Activated T-cell treated with anti-CD3 and anti-CD28 coated beads, Interleukin-2, amount 50 U/mL, for 72 hours (primary cell): ENCODE measurements around the gene GATAD2B. TPM values are rescaled to one million over a fixed set of nuclear protein-coding genes. Genes with fewer than 3 reads are reported as not detected.

Experiments
- ATAC-seq, 2 donors: fragments of 150-1000 bp; cut with Tn5 transposase; replicated peaks in 1 of 2; 2 replicates each; pipeline ENCODE4 v1.10.0; 2021; ENCODE audit warnings: moderate library complexity in 2 of 2, mild to moderate bottlenecking in 1 of 2
- DNase-seq, 2 donors: peaks; one replicate each; pipeline ENCODE4 v3.0.0; 2021 to 2022; ENCODE audit warnings: mixed read lengths in 1 of 2
- H3K27ac Mint-ChIP-seq: one replicate; pipeline ENCODE4 v1.8.0; 2022; ENCODE audit warnings: mild to moderate bottlenecking, moderate library complexity, mixed read lengths
- H3K27me3 Mint-ChIP-seq: one replicate; pipeline ENCODE4 v1.8.0; 2022; ENCODE audit warnings: low read depth, mixed read lengths
- H3K36me3 Mint-ChIP-seq, 2 donors: one replicate each; pipeline ENCODE4 v1.8.0; 2022; ENCODE audit warnings: mixed read lengths in 2 of 2, mild to moderate bottlenecking in 1 of 2; ENCODE audit not compliant: insufficient read depth in 2 of 2
- H3K4me1 Mint-ChIP-seq: one replicate; pipeline ENCODE4 v1.8.0; 2022; ENCODE audit warnings: low read depth, mixed read lengths
- H3K4me3 Mint-ChIP-seq, 2 donors: one replicate each; pipeline ENCODE4 v1.8.0; 2022; ENCODE audit warnings: mild to moderate bottlenecking in 2 of 2, mixed read lengths in 2 of 2, moderate library complexity in 2 of 2
- H3K9me3 Mint-ChIP-seq, 2 donors: one replicate each; pipeline ENCODE4 v1.8.0; 2022; ENCODE audit warnings: mixed read lengths in 2 of 2
- total RNA-seq, 2 donors: library from RNA; stranded (reverse); gene quantifications; one replicate each; pipeline ENCODE4 v1.2.3, GENCODE V29; 2022

GATAD2B gene
- total RNA-seq, 2 donors from 2014 or later, result 87.4 to 106 TPM

DNA sequence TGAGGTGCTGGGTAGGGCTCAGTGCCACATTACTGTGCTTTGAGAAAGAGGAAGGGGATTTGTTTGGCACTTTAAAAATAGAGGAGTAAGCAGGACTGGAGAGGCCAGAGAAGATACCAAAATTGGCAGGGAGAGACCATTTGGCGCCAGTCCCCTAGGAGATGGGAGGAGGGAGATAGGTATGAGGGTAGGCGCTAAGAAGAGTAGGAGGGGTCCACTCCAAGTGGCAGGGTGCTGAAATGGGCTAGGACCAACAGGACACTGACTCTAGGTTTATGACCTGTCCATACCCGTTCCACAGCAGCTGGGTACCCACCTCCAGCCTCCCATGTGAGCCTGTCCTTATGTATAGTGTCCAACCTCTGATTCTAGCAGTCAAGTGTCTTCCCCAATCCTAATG lies 36.7 kb upstream of the GATAD2B start:
- H3K4me3 Mint-ChIP-seq, result no peak overlapping the region

DNA sequence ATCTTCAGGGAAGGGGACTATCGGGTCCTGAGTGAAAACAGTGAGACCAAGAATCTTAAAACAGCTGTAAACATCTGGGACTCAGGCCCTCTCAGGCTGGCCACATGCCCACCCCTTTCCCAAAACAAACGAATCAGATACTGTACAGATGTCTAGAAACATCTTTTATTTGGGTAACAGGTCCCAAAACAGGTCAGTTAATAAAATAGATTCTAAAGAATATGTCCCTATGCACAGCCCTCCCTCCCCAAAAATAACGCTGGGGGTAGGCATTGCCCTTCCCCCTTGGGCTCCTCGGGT lies 36.1 kb upstream of the GATAD2B start:
- Mint-ChIP-seq H3K9me3 (no peaks in the 10 kb centered on the region), H3K27me3 (no peaks in the 10 kb centered on the region), H3K4me3 (peak overlapping the region; percentile 97 to 98), H3K27ac (peak overlapping the region; percentile 93), H3K4me1 (peaks cover 65% of the 10 kb centered on the region), H3K36me3 (peaks cover 8 to 10% of the 10 kb centered on the region in 2 donors)
- no peak for ATAC-seq
- no peak for DNase-seq

More for the DNA sequence above, 36.7 kb upstream of the GATAD2B start:
- Mint-ChIP-seq H3K27ac (no peak overlapping the region), H3K9me3 (no peaks in the 10 kb centered on the region), H3K4me1 (peaks cover 65% of the 10 kb centered on the region), H3K27me3 (no peaks in the 10 kb centered on the region), H3K36me3 (peaks cover 4 to 6% of the 10 kb centered on the region in 2 donors)
- DNase-seq (no peak), ATAC-seq (no peak)

DNA sequence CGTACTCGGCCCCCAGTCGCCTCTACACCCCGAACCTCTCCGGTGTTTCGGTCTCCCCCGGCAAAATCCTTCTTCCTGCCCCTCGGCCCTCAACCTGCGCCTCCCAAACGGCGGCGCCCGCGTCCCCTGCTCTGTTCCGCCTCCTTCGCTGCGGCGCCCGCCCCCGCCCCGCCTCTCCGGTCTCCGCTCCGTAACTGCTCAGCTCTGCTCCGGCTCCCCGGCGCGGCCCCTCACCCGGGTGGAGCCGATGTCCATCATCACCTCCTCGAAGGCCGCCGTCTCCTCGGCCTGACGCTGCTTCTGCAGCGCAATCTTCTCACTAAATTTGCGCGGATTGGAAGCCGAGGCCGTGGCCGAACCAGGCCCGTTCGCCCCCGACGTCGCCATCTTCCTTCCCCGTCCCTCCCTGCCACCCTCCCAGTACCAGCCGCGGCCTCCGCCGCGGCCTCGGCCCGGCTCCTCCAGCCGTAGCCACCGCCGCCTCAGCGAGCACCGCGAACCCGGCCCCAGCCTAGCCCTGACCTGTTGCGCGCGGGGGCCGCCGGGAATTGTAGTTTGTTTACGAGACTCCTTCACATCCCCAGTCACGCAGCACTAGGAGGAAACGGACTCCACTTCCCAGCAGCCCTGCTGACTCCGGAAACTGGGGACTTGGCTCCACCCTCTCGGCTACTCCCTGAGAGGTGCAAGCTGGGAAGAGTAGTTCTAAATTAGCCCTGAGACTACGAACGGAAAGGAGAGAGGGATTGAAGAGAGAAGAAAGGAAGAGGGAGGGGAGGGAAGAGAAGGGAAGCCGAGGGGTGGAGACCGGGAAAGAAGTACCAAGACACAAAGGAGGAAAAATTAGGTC lies 35.6 kb upstream of the GATAD2B start, which contains the start of gene CRTC2:
CRTC2 (minus strand) TSS at position 502 of the 850 bp plus-strand sequence; CDS start at position 387, 115 bp downstream.
- H3K4me3 Mint-ChIP-seq, result peak within 1 kb of the TSS; percentile 97 to 98
- peak; percentile 97 to 99 for DNase-seq
- H3K9me3 Mint-ChIP-seq, result no peaks in the 10 kb centered on the region
- H3K4me1 Mint-ChIP-seq, result peaks cover 62% of the 10 kb centered on the region
- ATAC-seq, result peak; percentile 88 to 92
- no peaks in the 10 kb centered on the region for H3K27me3 Mint-ChIP-seq
- peaks cover 9 to 10% of the 10 kb centered on the region in 2 donors for H3K36me3 Mint-ChIP-seq
- peak within 1 kb of the TSS; percentile 93 for H3K27ac Mint-ChIP-seq

DNA sequence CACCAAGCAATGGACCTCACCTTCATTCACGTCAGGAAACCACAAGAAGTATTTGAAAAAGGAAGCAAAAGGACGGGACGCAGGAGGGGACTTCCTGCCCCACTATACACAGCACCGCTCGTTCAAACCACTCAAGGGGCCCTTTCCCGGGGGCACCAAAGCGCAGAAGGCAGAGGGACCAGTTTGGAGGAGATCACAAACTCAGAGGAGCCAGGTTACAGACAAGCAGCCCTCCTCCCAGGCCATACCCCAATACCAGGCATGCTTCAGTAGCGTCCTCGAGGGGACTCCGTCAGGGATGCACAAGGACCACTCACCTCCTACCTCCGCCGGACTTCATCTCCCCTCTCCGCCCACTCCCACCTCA lies 35.0 kb upstream of the GATAD2B start:
- DNase-seq, result peak; percentile 50
- peak overlapping the region; percentile 97 to 98 for H3K4me3 Mint-ChIP-seq
- H3K36me3 Mint-ChIP-seq, result peaks cover 9 to 10% of the 10 kb centered on the region in 2 donors
- ATAC-seq, result peak; percentile 20 to 32
- H3K9me3 Mint-ChIP-seq, result no peaks in the 10 kb centered on the region
- no peaks in the 10 kb centered on the region for H3K27me3 Mint-ChIP-seq
- H3K27ac Mint-ChIP-seq, result peak overlapping the region; percentile 93
- peaks cover 61% of the 10 kb centered on the region for H3K4me1 Mint-ChIP-seq

DNA sequence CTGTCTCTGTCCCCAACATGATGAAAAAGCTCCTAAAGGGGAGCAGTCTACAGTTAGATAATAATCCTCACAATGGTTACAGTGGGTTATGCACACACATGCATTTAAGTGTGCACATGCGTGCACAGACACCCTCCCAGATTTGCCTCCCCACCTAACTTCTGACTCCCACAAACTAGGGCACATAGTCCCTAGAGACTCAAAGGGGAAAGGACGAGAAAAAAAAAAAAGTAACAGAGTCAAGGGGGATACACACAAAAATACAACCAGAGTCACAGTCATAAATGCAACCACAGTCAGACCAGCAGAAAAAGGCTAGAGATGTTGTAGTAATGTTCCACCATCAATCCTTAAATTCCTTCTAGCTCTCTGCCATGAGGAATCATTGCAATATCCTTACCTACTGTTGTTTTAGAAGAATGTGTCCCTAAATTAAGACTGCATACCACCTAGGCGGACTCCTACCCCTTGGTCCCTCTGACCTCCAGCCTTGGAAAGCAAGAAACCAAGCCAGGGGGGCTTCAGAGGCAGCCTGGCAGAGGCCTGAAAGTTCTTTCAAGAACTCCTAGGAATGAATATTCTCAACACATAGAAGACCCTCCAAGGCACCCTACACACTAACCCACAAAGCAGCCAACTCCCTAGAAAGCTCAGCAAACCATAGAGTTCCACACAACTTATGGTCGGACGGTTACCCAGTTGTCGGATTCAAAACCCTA lies 34.4 kb upstream of the GATAD2B start:
- no peak for DNase-seq
- Mint-ChIP-seq H3K27me3 (no peaks in the 10 kb centered on the region), H3K36me3 (peaks cover 9 to 14% of the 10 kb centered on the region in 2 donors), H3K4me3 (peak overlapping the region; percentile 97 to 98), H3K4me1 (peaks cover 56% of the 10 kb centered on the region), H3K9me3 (no peaks in the 10 kb centered on the region), H3K27ac (peak overlapping the region; percentile 93)
- ATAC-seq, result no peak

DNA sequence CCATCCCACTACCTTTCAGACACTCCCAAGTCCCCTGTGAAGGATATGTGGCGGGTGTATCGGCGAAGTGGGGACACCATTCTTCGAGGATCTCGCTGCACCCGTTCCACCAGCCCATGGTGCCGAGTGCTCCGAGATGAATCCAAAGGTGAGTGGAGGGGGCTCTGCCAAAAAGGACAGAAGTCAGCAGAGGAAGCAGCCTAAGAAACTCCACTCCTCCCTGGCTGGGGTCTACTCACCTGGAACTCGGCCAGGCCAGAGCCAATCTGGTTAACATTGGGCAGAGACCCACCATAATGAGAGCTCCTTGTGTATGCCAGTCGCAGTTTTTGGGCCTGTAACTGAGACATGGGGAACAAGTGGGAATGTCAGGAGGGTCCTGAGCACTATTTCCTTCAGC lies 32.1 kb upstream of the GATAD2B start:
- no peaks in the 10 kb centered on the region for H3K9me3 Mint-ChIP-seq

DNA sequence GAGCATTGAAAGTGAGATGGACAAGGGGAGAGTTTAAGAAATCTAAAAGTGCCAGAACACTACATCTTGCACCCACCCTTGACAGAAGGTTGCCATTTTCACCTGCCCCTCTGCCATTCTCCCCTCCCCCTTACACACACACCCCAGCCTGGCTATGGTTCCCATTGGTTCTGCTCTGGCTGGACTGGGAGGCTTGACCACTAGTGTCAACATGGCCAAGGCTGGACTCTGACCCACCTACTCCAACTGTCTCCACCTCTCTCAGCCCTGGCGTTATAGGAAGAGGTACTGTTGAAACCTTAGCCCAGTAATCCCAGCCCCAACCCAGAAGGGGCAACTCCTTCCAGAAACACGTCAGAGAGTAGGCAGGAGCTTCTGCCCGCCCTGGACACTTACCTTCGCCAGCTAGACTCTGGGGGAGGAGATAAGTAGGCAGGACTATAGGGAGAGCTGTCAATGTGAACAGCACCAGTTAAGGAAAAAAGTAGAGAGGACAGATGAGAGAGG lies 31.1 kb upstream of the GATAD2B start:
- Mint-ChIP-seq H3K27ac (peak overlapping the region; percentile 13), H3K36me3 (peaks cover 18 to 19% of the 10 kb centered on the region in 2 donors), H3K9me3 (no peaks in the 10 kb centered on the region), H3K4me1 (peaks cover 38% of the 10 kb centered on the region), H3K4me3 (peak overlapping the region; percentile 39 to 58), H3K27me3 (no peaks in the 10 kb centered on the region)
- DNase-seq (no peak), ATAC-seq (no peak)

More for the DNA sequence above, 32.1 kb upstream of the GATAD2B start:
- peak overlapping the region in 1 of 2 donors; percentile 21 for H3K4me3 Mint-ChIP-seq
- peaks cover 18 to 19% of the 10 kb centered on the region in 2 donors for H3K36me3 Mint-ChIP-seq
- ATAC-seq (no peak), DNase-seq (no peak)
- H3K4me1 Mint-ChIP-seq, result peaks cover 47% of the 10 kb centered on the region
- H3K27ac Mint-ChIP-seq, result no peak overlapping the region
- H3K27me3 Mint-ChIP-seq, result no peaks in the 10 kb centered on the region

DNA sequence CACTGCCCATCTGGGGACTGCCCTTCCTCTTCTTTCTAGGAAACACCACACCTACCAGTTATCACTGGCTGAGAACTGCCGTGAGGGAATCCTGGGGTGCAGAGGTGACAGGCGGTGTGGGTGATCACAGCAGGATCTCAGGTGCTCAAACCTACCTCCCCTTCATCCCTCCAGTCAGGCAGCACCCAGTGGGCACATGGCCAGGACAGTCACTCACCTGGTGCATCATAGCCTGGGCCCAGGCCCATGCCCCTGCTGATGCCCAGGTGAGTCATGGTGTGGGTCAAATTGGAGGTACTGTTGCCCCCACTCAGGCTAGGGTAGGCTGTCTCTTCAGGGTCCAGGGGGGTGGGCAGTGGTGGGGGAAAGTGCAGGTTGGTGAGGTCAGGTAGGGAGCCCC lies 29.0 kb upstream of the GATAD2B start:
- peak overlapping the region; percentile 83 for H3K27ac Mint-ChIP-seq
- no peak overlapping the region for H3K4me3 Mint-ChIP-seq
- DNase-seq, result no peak
- ATAC-seq, result no peak
- no peaks in the 10 kb centered on the region for H3K27me3 Mint-ChIP-seq
- no peaks in the 10 kb centered on the region for H3K9me3 Mint-ChIP-seq
- peaks cover 14 to 17% of the 10 kb centered on the region in 2 donors for H3K36me3 Mint-ChIP-seq
- H3K4me1 Mint-ChIP-seq, result peaks cover 33% of the 10 kb centered on the region

DNA sequence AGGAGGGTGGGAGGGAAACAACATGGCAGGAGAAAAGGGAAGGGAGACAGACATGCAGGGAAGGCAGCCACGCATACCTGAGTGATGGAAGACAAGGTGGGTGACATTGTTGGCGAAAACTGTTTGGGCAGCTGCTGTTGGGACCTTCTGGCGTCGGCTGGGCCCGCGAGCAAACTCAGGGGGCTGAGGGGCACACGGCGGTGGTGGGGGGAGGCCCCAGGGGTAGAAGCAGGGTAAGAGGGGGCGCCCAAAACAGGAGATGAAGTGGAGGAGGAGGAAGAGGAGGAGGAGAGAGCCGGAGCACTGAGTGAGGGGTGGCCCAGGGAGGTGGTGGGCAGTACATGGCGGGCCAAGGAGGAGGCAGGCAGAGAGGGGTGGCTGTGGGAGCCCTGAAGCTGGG lies 28.4 kb upstream of the GATAD2B start:
- Mint-ChIP-seq H3K4me1 (peaks cover 30% of the 10 kb centered on the region), H3K27ac (no peak overlapping the region), H3K36me3 (peaks cover 14 to 18% of the 10 kb centered on the region in 2 donors), H3K9me3 (no peaks in the 10 kb centered on the region), H3K4me3 (no peak overlapping the region), H3K27me3 (no peaks in the 10 kb centered on the region)
- no peak for ATAC-seq
- DNase-seq, result no peak

DNA sequence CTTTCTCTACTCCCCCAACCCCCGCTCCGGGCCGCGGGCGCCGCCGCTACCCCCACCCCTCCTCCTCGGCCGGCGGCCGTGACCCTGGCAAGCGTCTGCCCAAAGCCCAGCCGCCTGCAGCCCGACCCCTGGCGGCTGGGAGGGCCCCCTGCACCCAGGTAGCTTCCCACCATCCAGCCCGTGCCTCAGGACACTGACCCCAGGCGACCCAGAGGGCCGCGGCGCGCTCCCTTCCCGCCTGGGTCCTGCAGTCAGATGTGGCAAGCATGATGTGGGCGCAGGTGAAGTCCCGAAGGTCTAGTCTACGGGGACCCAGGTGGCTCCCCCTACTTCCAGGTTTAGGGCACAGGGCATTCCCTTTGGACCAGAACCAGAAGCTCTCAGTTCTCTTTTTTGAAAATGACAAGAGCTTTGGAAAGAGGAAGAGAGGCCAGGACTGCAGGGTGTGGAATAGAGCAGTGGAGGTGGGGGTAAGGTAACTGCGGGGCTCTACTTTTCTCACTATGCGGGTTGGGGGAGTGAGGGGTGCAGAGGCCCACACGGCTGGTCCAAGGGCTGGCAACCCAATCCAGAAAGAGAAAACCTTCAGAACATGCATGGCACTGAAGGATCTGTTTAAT lies 24.0 kb upstream of the GATAD2B start, which contains the start of gene DENND4B:
DENND4B (minus strand) TSS at position 97 of the 620 bp plus-strand sequence. CDS start 2,344 bp downstream, outside the sequence.
- DNase-seq (peak; percentile 83 to 87), ATAC-seq (peak; percentile 80 to 81)
- Mint-ChIP-seq H3K36me3 (peaks cover 16 to 17% of the 10 kb centered on the region in 2 donors), H3K27ac (peak within 1 kb of the TSS; percentile 90), H3K4me3 (peak within 1 kb of the TSS; percentile 88 to 90), H3K4me1 (peaks cover 34% of the 10 kb centered on the region), H3K27me3 (no peaks in the 10 kb centered on the region), H3K9me3 (no peaks in the 10 kb centered on the region)

DNA sequence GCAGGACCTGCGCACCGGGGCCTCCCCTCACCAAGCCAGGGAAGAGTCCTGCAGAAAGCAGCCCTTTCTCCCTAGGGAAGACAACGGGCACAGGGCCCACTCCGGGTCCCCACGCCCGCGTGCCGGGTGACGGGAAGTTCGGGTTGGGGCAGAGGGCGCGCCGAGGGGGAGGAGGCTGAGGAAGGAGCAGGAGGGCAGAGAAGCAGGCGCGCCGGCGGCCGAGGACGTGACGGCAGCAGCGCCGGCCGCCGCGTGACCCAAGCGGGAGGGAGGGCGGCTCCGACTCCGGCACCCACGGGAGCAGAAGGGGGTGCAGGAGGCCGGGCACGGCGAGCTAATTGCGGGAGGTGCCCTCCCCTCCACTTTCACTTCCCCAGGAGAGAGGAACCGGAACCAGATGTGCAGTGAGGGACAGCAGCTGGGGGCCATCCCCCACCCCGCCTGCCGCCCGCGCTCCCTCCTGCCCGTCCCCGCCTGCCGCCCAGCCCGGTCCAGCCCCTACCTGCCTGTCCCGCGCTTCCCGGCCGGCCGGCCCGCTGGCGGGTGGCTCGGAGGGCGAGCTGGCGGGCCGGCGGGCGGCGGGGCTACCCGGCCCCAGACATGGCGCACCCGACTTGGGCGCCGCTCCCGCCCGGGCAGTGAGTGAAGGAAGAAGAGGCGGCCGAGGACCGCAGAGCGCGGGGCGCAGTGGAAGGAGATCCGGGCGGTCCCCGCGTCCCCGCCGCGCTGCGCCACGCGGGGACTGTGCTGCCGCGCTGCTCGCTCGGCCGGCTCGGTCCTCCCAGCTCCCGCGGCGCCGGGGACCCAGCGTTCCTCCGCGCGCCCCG lies 23.2 kb upstream of the GATAD2B start:
- peaks cover 32% of the 10 kb centered on the region for H3K4me1 Mint-ChIP-seq
- H3K9me3 Mint-ChIP-seq, result no peaks in the 10 kb centered on the region
- DNase-seq (peak; percentile 74 to 76), ATAC-seq (peak; percentile 61 to 64)
- peak overlapping the region; percentile 88 to 90 for H3K4me3 Mint-ChIP-seq
- peak overlapping the region; percentile 90 for H3K27ac Mint-ChIP-seq
- no peaks in the 10 kb centered on the region for H3K27me3 Mint-ChIP-seq
- H3K36me3 Mint-ChIP-seq, result peaks cover 16 to 19% of the 10 kb centered on the region in 2 donors
